Forelimb muscle (tissue), 1 donor: Measurements from ENCODE around the gene MYH7. TPM values are rescaled to one million over a fixed set of nuclear protein-coding genes. Genes with fewer than 3 reads are reported as not detected.
"Not testable (repeated sequence)": the region's sequence is repeated elsewhere in the genome, so short reads cannot be mapped to it uniquely, and the experiment has no call there.

Experiments used
- DNase-seq: peaks from one replicate; pipeline ENCODE4 v3.0.0-alpha.2; 2013; ENCODE audit warnings: low read depth
- polyA plus RNA-seq: library from polyadenylated mRNA; unstranded; fragments of 120-200 nt; gene quantifications from one replicate; pipeline ENCODE4 v1.2.1, GENCODE V29; 2013; ENCODE audit not compliant: insufficient read length

The MYH7 gene
- polyA plus RNA-seq, 1 donor = 932 TPM

GRCh38 chr14:23430016-23430722 lies 5.3 kb downstream of the MYH7 start:
- DNase-seq = no peak

DNA sequence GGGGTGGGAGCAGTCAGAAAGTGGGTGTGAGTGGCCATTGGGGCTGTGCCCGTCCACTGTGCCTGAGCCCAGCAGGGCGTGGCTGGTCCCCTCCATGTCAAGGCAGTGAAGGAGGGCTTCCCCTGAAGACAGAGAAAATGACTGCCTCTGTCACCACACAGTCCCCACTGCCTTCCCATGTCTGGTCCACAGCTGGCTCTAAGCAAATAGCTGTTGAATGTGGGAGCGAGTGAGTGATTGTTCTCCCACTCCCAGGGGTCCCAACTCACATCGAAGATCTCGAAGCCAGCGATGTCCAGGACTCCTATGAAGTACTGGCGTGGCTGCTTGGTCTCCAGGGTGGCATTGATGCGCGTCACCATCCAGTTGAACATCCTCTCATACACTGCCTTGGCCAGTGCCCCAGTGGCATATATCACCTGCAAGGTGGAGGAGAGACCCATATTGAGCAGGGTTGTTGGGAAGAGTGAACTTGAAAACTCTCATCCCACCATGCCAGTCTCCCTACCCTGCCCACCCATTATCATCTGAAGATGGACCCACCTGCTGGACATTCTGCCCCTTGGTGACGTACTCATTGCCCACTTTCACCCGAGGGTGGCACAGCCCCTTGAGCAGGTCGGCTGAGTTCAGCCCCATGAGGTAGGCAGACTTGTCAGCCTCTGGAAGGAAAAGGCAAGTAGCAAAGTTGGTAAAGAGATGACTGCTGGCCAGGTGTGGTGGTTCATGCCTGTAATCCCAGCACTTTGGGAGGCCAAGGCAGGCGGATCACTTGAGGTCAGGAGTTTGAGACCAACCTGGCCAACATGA lies 6.6 kb downstream of the MYH7 start:
- no peak for DNase-seq

GRCh38 chr14:23425798-23426197 lies 9.7 kb downstream of the MYH7 start:
- not testable (repeated sequence) for DNase-seq

GRCh38 chr14:23425169-23425568 lies 10.3 kb downstream of the MYH7 start:
- DNase-seq = no peak

GRCh38 chr14:23423657-23424056 lies 11.8 kb downstream of the MYH7 start:
- no peak for DNase-seq

- no peak for DNase-seq
Measured at GRCh38 chr14:23421594-23421993, 13.9 kb downstream of the MYH7 start.

- DNase-seq = not testable (repeated sequence)
Measured at GRCh38 chr14:23419646-23420045, 15.8 kb downstream of the MYH7 start.

- DNase-seq = no peak
Measured at GRCh38 chr14:23418021-23418420, 17.4 kb downstream of the MYH7 start.

DNA sequence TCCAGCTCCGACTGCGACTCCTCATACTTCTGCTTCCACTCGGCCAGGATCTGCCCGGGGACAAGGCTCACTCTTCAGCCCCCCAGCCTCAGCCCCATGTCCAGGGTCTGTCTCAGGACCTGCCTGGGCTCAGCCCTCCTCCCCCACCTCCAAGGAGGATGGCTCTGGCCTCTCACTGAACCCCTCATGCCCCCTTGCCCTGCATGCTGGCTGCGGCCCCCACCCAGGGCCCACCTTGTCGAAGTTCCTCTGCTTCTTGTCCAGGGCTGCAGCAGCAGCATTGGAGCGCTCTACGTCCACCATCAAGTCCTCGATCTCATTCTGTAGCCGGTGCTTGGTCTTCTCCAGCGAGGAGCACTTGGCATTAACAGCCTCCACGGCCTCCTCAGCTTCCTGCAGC lies 18.2 kb downstream of the MYH7 start:
- not testable (repeated sequence) for DNase-seq

- DNase-seq = no peak
Measured at GRCh38 chr14:23416801-23417200, 18.7 kb downstream of the MYH7 start.

- DNase-seq = no peak
Measured at GRCh38 chr14:23415821-23416778, 19.4 kb downstream of the MYH7 start.

GRCh38 chr14:23414906-23415820 lies 20.3 kb downstream of the MYH7 start:
- DNase-seq = no peak

DNA sequence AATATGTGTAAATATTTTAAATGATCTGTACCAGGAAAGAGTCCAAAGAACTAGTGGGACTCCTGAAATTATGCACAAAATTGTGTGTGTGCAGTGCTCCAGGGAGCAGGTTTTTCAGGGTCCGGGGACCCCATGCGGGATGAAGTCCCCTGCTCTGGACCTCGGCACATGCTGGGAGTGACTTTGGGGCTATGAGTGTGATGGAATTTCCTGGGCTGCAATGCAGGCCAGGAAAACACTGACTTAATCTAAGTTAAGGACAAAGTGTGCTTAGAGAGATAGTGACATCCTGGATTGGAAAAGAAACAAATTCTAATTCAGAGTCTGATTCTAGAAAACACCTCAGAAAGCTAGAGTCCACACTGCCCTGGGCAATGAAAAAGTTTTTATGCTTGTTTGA lies 21.2 kb downstream of the MYH7 start:
- DNase-seq = no peak

- DNase-seq = no peak
Measured at GRCh38 chr14:23413681-23414080, 21.8 kb downstream of the MYH7 start.

DNA sequence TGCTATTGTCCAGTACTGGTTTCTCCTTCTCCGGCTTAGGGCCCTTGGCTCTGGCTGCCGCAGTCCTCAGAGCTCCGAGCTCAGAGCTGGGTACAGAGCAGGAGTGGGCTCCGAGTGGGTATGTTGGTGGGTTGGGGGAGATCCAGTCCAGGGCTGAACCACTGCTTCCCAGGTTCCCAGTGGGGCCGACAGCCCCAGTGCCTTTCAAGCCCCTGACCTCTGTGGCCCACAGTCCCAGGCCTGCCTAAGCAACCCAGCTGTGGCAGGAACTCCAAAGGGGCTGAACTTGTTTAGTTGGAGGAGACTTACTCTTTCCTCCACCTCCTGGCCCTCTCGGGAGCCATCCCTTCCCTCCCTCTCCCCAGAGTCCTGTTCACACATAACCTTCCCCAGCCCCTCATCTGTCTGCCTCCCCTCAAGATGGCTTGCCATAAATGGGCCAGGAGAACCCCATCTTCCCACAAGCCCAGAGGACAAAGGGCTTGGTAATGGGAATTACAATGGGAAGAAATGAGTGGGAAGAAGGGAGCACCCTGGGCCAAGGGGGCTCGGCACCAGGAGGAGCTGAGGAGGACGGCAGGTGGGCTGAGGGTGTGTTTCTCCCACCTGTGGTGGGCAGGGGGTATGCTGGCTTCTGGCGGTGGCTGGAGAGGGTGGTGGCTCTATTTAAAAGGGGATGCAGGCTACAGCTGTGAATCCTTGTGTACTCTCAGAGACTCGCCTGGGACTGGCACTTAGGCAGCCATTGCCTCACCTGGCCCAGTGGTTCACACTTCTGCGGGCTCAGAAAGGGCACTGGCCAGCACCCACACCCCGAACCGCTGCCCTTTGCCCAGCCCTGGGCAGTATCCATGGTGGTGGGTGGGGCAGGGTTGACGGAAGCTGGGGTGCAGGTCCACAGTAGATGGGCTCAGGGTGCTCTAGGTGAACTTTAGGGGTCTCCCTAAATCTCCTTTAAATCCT lies 23.6 kb downstream of the MYH7 start:
- no peak for DNase-seq

DNA sequence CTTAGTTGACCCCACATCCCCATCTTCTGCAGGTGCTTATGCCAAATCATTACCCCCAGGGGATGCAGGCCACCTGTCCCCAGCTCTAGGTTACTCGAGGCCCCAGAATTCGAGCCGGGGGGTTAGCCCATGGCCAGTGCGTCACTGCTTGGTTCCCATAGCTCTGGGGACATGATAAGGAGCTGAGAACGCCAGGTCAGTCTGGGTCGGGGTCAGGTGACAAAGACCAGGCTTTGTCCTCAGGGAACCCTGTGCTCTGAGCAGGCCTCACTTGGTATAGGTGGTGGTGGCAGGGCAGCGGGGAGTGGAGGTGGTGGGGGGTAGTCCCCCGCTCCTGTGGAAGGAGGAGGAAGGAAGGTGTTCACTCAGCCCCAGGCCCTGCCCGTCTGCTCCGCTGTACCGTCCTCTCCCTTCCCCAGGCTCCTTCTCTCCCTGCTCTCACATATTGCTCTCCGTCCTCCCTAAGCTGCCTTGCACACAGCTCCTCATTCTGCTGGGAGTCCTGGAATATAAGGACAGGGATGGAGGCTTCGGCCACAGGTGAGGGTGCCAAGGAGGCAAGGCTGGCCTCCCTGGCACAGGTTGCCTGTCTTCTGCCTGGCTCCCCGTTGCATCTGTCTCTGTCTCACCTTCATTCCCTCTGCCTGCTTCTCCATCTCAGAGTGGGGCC lies 25.4 kb downstream of the MYH7 start:
- DNase-seq = no peak

GRCh38 chr14:23409475-23409874 lies 26.0 kb downstream of the MYH7 start:
- no peak for DNase-seq

- no peak for DNase-seq
Measured at GRCh38 chr14:23408307-23408630, 27.2 kb downstream of the MYH7 start.
